T-helper 2 cell treated with Interferon-gamma antibody and Interleukin-4, amounts not matched to agents 5 μg/mL and 100 μg/mL, for 36 hours (primary cell): ENCODE results near the gene CDC123.
"Not testable (repeated sequence)": the region's sequence is repeated elsewhere in the genome, so short reads cannot be mapped to it uniquely, and the experiment has no call there.

Experiments used
- DNase-seq: peaks from one replicate; pipeline ENCODE4 v3.0.0; 2021; ENCODE audit warnings: low spot score
- H3K27ac Mint-ChIP-seq: one replicate; pipeline ENCODE4 v1.8.0; 2021; ENCODE audit warnings: mild to moderate bottlenecking, mixed read lengths
- H3K27me3 Mint-ChIP-seq: one replicate; pipeline ENCODE4 v1.8.0; 2021; ENCODE audit warnings: low read depth, mixed read lengths
- H3K36me3 Mint-ChIP-seq: one replicate; pipeline ENCODE4 v1.8.0; 2021; ENCODE audit warnings: low read depth, mixed read lengths
- H3K4me1 Mint-ChIP-seq: one replicate; pipeline ENCODE4 v1.8.0; 2021; ENCODE audit warnings: low read depth, mixed read lengths
- H3K4me3 Mint-ChIP-seq: one replicate; pipeline ENCODE4 v1.8.0; 2022; ENCODE audit warnings: mild to moderate bottlenecking, moderate library complexity, mixed read lengths
- H3K9me3 Mint-ChIP-seq: one replicate; pipeline ENCODE4 v1.8.0; 2021; ENCODE audit warnings: mixed read lengths

Gene CDC123

GRCh38 chr10:12234687-12235086, 38.7 kb downstream of the CDC123 start:
- H3K27ac Mint-ChIP-seq, DNase-seq, H3K4me1 Mint-ChIP-seq, H3K9me3 Mint-ChIP-seq, H3K4me3 Mint-ChIP-seq, H3K27me3 Mint-ChIP-seq: not testable (repeated sequence)
- H3K36me3 Mint-ChIP-seq = peaks cover 49% of the 10 kb centered on the region

- Mint-ChIP-seq H3K4me1 (peaks cover 2% of the 10 kb centered on the region), H3K4me3 (no peak overlapping the region), H3K9me3 (no peaks in the 10 kb centered on the region), H3K27me3 (no peaks in the 10 kb centered on the region), H3K27ac (no peak overlapping the region), H3K36me3 (peaks cover 48% of the 10 kb centered on the region)
- no peak for DNase-seq
These were observed 39.2 kb downstream of the CDC123 start for GRCh38 chr10:12235116-12235694.

GRCh38 chr10:12235796-12236195, 39.8 kb downstream of the CDC123 start:
- H3K36me3 Mint-ChIP-seq = peaks cover 51% of the 10 kb centered on the region
- H3K4me3 Mint-ChIP-seq = no peak overlapping the region
- no peaks in the 10 kb centered on the region for H3K27me3 Mint-ChIP-seq
- no peaks in the 10 kb centered on the region for H3K9me3 Mint-ChIP-seq
- no peak overlapping the region for H3K27ac Mint-ChIP-seq
- DNase-seq = no peak
- peaks cover 3% of the 10 kb centered on the region for H3K4me1 Mint-ChIP-seq

GRCh38 chr10:12237265-12238220, 41.6 kb downstream of the CDC123 start:
- H3K27ac Mint-ChIP-seq = no peak overlapping the region
- no peak for DNase-seq

GRCh38 chr10:12238821-12239220, 42.8 kb downstream of the CDC123 start:
- peaks cover 56% of the 10 kb centered on the region for H3K36me3 Mint-ChIP-seq
- no peak for DNase-seq

More at GRCh38 chr10:12237265-12238220, 41.6 kb downstream of the CDC123 start:
- H3K36me3 Mint-ChIP-seq = peaks cover 56% of the 10 kb centered on the region
- H3K9me3 Mint-ChIP-seq = no peaks in the 10 kb centered on the region
- H3K27me3 Mint-ChIP-seq = no peaks in the 10 kb centered on the region
- no peak overlapping the region for H3K4me3 Mint-ChIP-seq
- peaks cover 12% of the 10 kb centered on the region for H3K4me1 Mint-ChIP-seq

GRCh38 chr10:12241810-12242529, 46.0 kb downstream of the CDC123 start:
- H3K4me3 Mint-ChIP-seq = peak overlapping the region; percentile 25
- H3K27ac Mint-ChIP-seq = peak overlapping the region; percentile 71
- H3K9me3 Mint-ChIP-seq = no peaks in the 10 kb centered on the region
- H3K4me1 Mint-ChIP-seq = peaks cover 12% of the 10 kb centered on the region
- peaks cover 56% of the 10 kb centered on the region for H3K36me3 Mint-ChIP-seq
- no peaks in the 10 kb centered on the region for H3K27me3 Mint-ChIP-seq
- DNase-seq = peak; percentile 75

More at GRCh38 chr10:12238821-12239220, 42.8 kb downstream of the CDC123 start:
- Mint-ChIP-seq H3K9me3 (no peaks in the 10 kb centered on the region), H3K4me1 (peaks cover 12% of the 10 kb centered on the region), H3K27ac (no peak overlapping the region), H3K4me3 (no peak overlapping the region), H3K27me3 (no peaks in the 10 kb centered on the region)

- no peak overlapping the region for H3K4me3 Mint-ChIP-seq
- H3K27me3 Mint-ChIP-seq = no peaks in the 10 kb centered on the region
- DNase-seq = no peak
- peaks cover 12% of the 10 kb centered on the region for H3K4me1 Mint-ChIP-seq
- no peak overlapping the region for H3K27ac Mint-ChIP-seq
- peaks cover 48% of the 10 kb centered on the region for H3K36me3 Mint-ChIP-seq
- H3K9me3 Mint-ChIP-seq = no peaks in the 10 kb centered on the region
These were observed 48.1 kb downstream of the CDC123 start for GRCh38 chr10:12243864-12244620.

GRCh38 chr10:12250181-12250580, 54.2 kb downstream of the CDC123 start:
- H3K4me3 Mint-ChIP-seq = no peak overlapping the region
- H3K27ac Mint-ChIP-seq = no peak overlapping the region
- peaks cover 26% of the 10 kb centered on the region for H3K36me3 Mint-ChIP-seq
- no peak for DNase-seq
- H3K27me3 Mint-ChIP-seq = no peaks in the 10 kb centered on the region
- H3K4me1 Mint-ChIP-seq = no peaks in the 10 kb centered on the region
- H3K9me3 Mint-ChIP-seq = no peaks in the 10 kb centered on the region

- H3K4me3 Mint-ChIP-seq, H3K9me3 Mint-ChIP-seq, DNase-seq, H3K27ac Mint-ChIP-seq, H3K4me1 Mint-ChIP-seq, H3K27me3 Mint-ChIP-seq: not testable (repeated sequence)
- H3K36me3 Mint-ChIP-seq = peaks cover 26% of the 10 kb centered on the region
These were observed 54.7 kb downstream of the CDC123 start for GRCh38 chr10:12250702-12251101.

GRCh38 chr10:12251581-12251980, 55.6 kb downstream of the CDC123 start:
- Mint-ChIP-seq H3K27me3 (no peaks in the 10 kb centered on the region), H3K4me1 (no peaks in the 10 kb centered on the region), H3K36me3 (peaks cover 18% of the 10 kb centered on the region), H3K4me3 (no peak overlapping the region), H3K9me3 (no peaks in the 10 kb centered on the region), H3K27ac (no peak overlapping the region)
- DNase-seq = no peak

- no peak for DNase-seq
- H3K27me3 Mint-ChIP-seq = no peaks in the 10 kb centered on the region
- H3K27ac Mint-ChIP-seq = no peak overlapping the region
- H3K4me1 Mint-ChIP-seq = no peaks in the 10 kb centered on the region
- no peaks in the 10 kb centered on the region for H3K9me3 Mint-ChIP-seq
- no peak overlapping the region for H3K4me3 Mint-ChIP-seq
- H3K36me3 Mint-ChIP-seq = peaks cover 14% of the 10 kb centered on the region
These were observed 57.0 kb downstream of the CDC123 start for GRCh38 chr10:12252882-12253546.

GRCh38 chr10:12255048-12255447, 59.1 kb downstream of the CDC123 start:
- Mint-ChIP-seq H3K4me1 (no peaks in the 10 kb centered on the region), H3K27me3 (no peaks in the 10 kb centered on the region), H3K36me3 (peaks cover 9% of the 10 kb centered on the region), H3K4me3 (no peak overlapping the region), H3K27ac (no peak overlapping the region), H3K9me3 (no peaks in the 10 kb centered on the region)
- DNase-seq = no peak

GRCh38 chr10:12259988-12260387, 64.0 kb downstream of the CDC123 start:
- Mint-ChIP-seq H3K9me3 (no peaks in the 10 kb centered on the region), H3K27ac (no peak overlapping the region), H3K36me3 (peaks cover 2% of the 10 kb centered on the region), H3K27me3 (no peaks in the 10 kb centered on the region), H3K4me1 (peaks cover 12% of the 10 kb centered on the region), H3K4me3 (no peak overlapping the region)
- DNase-seq = no peak
